Stimulated activated CD4-positive, alpha-beta T cell treated with anti-CD3 and anti-CD28 coated beads, TNF-alpha, amount 100 ng/mL, for 24 hours (primary cell): ENCODE measurements around the gene BHLHA15.
"Not testable (repeated sequence)": the region's sequence is repeated elsewhere in the genome, so short reads cannot be mapped to it uniquely, and the experiment has no call there.

ENCODE experiments used
- DNase-seq, 3 experiments: peaks; one replicate each; pipeline ENCODE4 v3.0.0-alpha.2; 2020; ENCODE audit warnings: low read depth in 3 of 3

The BHLHA15 gene

GRCh38 chr7:98210513-98211220 is 572 bp upstream of the BHLHA15 start:
- DNase-seq = no peak

DNA sequence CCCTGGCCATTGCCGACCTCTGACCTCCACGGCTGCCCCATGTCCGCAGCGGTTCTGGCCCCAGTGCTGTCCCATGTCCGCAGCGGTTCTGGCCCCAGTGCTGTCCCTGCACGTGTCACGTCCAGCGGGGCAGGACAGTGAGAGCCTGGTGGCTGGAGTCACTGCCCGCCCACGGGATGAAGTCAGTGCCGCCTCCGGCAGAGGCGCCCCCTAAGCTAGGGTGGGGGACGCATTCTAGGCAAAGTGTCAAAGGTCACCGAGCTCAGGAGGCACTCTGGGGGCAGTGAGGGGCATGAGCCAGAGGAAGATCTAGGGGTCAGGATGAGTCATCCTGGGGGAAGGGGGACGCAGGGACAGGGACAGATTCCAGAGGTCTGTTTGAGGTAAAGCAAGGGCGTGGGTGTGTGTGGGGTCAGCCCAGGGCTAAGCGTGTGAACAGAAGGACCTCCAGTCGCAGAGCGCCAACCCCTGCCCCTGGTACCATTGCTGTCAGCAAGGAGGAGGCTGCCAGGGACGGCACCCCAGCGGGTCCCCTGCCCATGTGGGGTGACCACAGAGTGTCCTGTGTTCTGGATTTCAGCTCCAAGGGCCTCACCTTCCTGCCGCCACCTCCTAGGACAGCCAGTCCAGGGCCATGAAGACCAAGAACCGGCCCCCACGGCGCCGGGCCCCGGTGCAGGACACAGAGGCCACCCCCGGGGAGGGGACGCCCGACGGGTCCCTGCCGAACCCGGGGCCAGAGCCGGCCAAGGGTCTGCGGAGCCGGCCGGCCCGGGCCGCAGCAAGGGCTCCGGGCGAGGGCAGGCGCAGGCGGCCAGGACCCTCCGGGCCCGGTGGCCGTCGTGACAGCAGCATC is 665 bp downstream of the BHLHA15 start:
- DNase-seq = no peak

- no peak for DNase-seq
Measured at GRCh38 chr7:98212532-98213041, 1.3 kb downstream of the BHLHA15 start.

GRCh38 chr7:98213296-98213887 is 2.2 kb downstream of the BHLHA15 start:
- DNase-seq = no peak

DNA sequence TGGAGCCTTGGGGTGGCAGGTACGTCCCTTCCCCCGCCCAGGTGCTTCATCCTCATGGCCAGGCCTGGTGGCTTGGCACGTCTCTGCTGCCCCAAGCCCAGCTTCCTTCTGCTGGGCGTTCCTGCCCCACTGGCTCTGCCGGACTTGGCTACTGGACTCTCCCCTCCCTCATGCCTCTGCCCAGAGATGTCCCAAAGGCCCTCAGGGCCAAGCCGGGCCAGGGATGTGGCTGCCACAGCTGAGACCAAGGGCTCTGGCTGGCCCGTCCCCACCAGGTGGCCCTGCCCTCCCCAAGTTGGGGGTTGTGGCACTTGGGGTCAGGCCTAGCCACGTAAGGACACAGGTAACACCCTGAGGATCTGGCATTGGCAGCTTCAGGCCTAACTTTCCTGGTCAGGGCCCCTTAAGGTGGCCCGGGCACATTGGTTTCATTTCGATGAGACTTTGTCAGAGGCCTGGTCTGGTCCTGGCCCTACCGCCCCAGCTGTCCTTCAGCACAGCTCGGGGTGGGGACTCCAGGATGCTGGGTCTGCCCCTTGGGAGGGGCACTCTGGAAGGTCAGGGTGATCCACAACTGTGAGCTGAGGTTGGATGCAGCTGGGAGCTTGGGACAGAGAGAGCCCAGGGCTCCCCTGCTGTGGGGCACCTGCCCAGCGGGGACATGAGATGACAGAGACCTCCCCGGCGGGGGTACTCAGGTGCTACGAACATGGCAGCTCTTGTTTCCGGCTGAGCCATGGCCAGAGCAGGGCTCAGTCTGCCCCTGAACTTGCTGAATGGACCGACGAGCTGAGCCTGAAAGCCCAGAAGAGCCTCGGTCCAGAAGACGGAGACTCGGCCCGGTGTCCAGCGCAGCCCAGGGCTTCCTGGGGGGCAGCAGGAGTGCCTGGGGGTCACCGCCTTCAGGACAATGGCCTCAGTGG is 2.9 kb downstream of the BHLHA15 start:
- DNase-seq = no peak

DNA sequence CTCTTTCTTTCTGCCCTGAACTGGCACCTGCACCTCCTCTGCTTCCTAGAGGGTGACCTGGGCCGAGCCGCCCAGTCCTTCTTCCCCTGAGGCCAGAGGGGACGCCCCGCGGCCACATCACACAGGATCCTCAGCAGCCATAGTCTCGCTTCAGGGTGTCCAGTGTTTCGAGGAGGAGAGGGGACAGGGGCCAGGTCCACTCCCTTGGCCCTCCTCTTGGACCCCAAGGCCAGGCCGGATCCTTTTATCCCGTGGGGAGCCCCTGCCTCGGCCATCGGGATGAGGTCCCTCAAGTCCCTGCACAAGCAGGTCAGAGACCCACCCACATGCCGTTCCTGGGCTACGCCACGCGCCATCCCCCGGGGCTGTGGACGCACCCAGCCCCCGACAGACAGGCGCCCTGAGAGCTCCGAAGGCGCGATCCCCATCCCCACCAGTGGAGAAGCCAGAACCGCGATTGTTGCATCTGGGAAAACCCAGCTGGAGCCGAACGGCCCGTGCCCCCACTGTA is 3.6 kb downstream of the BHLHA15 start:
- no peak for DNase-seq

DNA sequence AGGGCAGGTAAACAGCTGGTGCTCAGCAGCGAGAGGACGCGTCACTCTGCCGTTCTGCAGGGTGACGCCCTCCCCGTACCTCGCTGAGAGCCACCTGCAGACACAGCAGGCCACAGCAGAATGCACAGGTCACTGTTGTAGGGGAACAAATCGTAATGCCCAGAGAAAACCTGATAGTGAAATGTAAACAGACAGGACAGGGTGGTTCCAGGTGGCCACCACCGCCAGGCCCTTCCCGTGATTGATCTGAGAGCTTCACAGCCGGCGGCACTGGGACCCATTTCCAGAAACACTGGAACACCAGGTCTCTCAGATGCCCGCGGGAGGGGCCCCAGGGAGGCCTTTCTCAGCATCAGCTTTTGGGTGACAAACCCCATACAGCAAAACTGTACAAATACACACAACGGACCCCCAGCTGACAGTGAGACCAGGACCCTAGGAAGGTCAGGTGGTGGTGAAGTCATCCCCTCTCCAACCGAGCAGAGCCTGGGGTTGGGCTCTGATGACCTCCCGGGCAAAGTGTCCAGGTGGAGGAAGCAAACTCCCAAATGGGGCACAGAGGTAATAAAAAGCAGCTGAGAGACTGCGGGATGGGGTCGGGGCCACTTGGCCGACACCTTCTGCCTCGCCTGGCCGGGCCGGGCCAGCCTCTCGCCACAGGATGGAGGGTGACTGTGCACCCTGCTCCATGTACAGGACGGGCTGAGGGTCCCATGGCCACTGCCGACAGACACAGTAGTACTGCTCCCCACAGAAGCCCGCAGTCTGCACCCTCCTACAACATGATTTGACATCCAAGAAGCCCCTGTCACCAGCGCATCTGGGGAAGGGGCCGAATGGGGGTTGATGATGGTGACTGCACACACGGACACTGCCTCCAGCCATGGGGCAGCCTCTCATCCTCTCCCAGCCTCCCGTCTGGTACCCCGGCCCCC is 4.6 kb downstream of the BHLHA15 start:
- DNase-seq = no peak

GRCh38 chr7:98216941-98217622 is 5.8 kb downstream of the BHLHA15 start:
- no peak for DNase-seq

GRCh38 chr7:98217623-98218582 is 6.7 kb downstream of the BHLHA15 start:
- DNase-seq = no peak

DNA sequence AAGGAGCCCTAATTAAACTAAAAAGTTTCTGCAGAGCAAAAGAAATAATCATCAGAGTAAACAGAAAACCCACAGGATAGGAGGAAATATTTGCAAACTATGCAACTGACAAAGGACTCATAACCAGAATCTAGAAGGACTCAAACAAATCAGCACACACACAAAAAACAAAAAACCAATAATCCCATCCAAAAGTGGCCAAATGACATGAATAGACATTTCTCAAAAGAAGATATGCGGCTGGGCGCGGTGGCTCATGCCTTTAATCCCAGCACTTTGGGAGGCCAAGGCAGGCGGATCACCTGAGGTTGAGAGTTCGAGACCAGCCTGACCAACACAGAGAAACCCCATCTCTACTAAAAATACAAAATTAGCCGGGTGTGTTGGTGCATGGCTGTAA is 8.1 kb downstream of the BHLHA15 start:
- not testable (repeated sequence) for DNase-seq

DNA sequence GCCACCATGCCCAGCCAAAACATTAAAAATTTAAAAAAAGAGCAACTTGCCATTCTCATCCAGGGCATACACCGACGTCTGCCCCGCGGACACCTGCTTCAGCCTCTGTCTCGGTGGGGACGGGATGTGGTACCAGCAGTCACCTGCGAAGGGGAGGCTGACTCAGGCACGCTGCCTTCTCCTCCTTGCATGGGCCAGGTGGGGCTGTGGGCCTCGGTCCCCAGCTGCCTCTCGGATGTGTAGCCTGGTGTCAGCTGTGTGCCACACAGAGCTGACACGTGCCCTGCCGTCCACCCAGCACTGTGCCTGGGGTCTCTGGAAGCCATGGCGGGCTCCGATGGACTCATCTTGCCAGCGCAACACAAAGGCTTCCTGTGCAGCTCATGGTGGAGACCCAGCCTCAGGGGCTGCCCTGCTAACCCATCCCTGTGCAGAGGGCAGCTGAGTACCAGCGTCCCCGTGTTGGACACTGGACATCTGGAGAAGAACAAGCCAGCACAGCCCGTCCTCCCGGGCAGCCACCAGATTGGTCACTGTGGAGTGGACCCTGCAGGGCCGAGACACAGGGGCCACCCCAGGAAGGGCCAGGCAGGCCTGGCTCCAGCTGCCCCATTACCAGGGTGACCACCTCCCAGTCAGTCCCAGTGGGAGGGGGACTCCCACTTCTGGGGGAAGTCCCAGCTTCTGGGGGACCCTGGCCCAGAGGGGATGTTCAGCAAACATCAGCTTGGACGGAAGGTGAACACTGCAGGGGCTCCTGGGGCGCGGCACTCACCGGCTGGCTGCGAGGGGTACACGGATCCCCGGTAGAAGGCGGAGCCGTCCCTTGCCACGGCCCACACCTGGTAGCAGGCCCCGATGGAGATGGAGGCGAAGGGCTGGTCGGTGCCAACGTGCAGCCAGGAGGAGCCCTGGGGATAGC is 10.6 kb downstream of the BHLHA15 start:
- no peak for DNase-seq

DNA sequence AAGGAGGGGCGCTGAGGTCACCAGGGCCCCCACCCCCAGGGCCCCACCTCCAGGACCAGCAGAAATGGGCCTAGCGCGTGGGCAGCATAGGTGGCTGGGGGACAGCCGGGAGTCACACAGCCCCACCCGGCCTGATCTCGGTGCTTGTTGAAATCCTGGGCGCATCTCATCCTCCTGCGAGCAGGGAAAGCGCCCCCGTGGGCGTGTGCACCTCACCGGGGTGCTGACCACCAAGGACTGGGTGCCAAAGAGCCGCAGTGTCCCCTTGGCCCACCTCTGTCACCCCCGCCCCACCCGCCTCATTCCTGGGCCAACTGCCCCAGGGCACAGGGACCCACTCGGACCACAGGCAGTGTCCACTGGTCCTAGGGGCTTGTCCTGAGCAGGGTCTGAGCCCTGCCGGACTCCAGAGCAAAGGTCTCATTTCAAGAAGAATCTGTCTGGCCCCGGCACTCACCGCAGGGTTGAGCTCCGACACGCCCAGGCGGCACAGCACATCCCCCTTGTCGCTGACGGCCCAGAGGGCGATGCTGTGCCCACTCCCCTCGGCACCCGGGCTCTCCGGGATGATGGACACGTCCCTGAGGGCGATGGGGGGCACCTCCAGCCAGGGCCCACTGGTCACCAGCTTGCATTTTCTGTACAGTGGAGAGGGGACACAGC is 11.4 kb downstream of the BHLHA15 start:
- DNase-seq = no peak

DNA sequence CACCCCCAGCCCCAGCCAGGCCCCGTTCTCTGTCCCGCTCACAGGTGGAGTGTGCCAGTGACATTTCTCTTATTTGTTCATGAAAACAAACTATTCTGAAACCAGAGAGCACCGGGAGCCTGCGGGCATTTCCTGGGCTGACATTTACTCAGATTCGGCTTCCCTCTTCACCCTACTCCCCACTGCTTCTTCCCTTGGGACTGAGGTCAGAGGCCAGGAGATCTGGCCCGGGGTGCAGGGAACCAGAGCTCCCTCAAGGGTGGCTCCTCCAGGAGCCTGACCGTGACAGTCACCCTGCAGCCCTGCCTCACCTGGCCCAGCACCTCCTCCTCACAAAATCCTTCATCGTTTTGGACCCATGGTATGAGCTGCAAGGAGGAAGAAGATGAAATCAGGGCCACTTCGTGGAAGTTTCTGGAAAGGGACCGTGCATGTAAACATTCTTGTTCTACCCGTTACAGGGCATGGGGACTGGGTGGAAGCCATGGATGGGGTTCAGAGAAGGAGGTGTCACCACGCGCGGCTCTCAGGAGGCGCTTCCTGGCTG is 12.2 kb downstream of the BHLHA15 start:
- DNase-seq = no peak

DNA sequence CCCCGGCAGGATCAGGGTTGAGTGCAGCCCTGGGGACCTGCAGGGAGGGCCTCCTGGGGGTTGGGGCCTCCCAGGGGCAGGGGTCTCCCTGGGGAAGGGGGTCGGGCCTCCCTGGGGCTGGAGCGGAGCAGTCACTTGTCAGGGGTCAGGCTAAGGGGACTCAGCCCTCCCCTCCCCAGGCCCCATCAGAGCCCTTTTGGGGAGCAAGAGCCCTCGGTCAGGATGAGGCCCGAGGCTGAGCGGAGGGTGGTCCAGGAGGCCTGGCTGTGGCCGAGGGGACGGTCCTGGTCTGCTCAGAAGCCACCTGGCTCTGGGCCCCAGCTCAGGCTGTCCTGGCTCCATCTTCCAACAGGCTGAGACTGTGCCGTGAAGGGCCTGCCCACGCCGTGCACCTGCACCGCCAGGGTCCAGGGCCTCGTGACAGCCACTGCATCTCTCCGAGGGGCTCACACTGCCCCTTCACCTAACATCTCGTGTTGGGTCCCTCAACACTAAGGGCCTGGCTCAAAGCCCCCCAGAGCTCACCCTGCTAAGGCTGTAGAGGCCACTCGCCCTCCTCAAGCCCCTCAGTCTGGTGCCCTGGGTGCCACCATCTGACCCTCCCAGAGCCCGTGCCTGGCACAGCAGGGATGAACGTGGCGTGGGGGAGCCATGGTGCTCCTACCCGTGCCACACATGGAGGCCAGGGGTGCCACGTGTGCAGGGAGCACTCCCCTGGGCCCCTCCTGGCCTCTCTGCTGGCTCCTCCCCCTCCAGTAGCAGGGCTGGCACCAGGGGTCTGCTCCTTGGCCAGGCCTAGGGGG is 12.9 kb downstream of the BHLHA15 start:
- DNase-seq = no peak

DNA sequence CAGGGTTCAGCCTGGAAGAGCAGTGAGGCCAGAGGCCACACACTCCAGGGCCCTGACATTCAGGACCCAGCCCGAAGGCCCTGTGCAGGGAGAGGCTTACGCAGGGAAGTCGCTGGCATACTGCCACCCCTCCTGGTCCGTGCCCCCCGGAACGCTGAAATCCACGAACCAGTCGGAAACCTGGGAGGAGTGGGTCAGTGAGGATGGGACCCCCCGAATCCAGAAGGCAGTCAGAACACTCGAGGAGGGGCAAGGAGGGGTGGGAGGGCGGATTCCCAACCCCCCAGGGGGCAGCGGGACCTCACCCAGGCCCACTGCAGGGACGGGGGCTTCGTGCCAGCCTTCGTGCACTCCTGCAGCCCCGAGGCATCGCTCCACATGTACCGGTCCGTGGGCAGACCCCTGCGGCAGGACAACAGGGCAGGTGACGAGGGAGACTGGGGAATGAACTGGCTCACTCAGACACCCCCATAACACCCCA is 13.5 kb downstream of the BHLHA15 start:
- DNase-seq = no peak
